ENCODE measurements around the gene AHNAK. TPM values are rescaled to one million over a fixed set of nuclear protein-coding genes. Genes with fewer than 3 reads are reported as not detected.

Gene AHNAK
- total RNA-seq, 1 experiment from 2014 or later = 73.0 TPM

GRCh38 chr11:62437616-62438015 lies 109.0 kb downstream of the AHNAK start:
- Histone ChIP-seq H3K4me3 (ENCODE audit: low read depth, low read length, poor library complexity, severe bottlenecking) (no peak overlapping the region), H3K4me1 (ENCODE audit: insufficient read depth, low read length, poor library complexity, severe bottlenecking) (peaks cover 8% of the 10 kb centered on the region), H3K36me3 (ENCODE audit: insufficient read depth, low read length, poor library complexity, severe bottlenecking) (no peaks in the 10 kb centered on the region), H3K9me3 (ENCODE audit: low read depth, low read length, poor library complexity, severe bottlenecking) (no peaks in the 10 kb centered on the region), H3K27ac (ENCODE audit: low read depth, low read length, poor library complexity, severe bottlenecking) (no peak overlapping the region), H3K27me3 (replicated peaks; ENCODE audit: insufficient read depth, low read depth, low read length, poor library complexity) (no peaks in the 10 kb centered on the region)
- ChIA-PET POLR2A (ENCODE audit: low non-redundant PET) (no interaction called here), CTCF (no interaction called here)
- no peak for TF ChIP-seq EZH2 (IDR thresholded peaks at IDR 0.05; ENCODE audit: borderline replicate concordance, low read depth, low read length, poor library complexity, severe bottlenecking)
- TF ChIP-seq, protein P1, sequence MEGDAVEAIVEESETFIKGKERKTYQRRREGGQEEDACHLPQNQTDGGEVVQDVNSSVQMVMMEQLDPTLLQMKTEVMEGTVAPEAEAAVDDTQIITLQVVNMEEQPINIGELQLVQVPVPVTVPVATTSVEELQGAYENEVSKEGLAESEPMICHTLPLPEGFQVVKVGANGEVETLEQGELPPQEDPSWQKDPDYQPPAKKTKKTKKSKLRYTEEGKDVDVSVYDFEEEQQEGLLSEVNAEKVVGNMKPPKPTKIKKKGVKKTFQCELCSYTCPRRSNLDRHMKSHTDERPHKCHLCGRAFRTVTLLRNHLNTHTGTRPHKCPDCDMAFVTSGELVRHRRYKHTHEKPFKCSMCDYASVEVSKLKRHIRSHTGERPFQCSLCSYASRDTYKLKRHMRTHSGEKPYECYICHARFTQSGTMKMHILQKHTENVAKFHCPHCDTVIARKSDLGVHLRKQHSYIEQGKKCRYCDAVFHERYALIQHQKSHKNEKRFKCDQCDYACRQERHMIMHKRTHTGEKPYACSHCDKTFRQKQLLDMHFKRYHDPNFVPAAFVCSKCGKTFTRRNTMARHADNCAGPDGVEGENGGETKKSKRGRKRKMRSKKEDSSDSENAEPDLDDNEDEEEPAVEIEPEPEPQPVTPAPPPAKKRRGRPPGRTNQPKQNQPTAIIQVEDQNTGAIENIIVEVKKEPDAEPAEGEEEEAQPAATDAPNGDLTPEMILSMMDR (conservative IDR thresholded peaks at IDR 0.05; ENCODE audit: low read depth, low read length) = no peak
- intact Hi-C loops (cut with micrococcal nuclease; ENCODE audit: unreplicated experiment) = no loop called here
- BruUV-seq (replicated peaks) = no TSS peak
- no peak for DNase-seq (ENCODE audit: low spot score)

DNA sequence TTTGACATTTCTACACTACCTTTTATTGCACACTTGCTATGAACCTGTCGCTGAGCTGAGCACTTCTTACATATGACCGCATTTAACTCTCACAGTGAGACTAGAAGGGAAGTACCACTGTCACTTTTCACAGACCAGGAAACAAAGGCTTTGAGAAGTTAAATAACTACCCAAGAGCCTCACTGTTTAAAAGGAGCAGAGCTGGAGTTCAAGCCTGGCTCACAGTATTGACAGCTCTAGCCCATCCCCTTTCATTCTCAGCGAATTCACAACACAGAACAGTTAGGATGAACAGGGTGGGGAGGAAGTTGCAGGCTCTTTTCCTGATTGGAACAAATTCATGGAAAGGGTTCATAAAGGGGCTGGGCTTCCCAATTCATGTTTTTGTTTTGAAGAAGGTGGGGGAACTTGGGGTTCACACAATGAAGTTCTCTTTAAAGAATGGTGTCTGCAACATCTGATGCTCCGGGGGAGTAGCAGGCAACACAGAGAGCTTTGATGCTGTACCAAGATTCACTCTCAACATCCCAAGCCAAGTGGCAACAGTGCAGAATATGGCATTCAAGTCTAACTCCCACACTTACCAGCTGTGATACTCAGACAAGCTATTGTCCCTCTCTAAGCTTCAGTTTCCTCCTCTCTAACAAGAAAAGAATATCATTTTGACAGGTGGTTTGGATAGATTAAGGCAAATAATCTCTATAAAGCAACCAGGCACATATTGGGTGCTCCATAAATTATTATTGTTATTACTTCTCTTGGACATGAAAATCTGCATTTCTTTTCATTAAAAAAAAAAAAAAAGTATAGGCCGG lies 110.6 kb downstream of the AHNAK start:
- no peaks in the 10 kb centered on the region for H3K9me3 ChIP-seq (ENCODE audit: low read depth, low read length, poor library complexity, severe bottlenecking)
- intact Hi-C loops (cut with micrococcal nuclease; ENCODE audit: unreplicated experiment) = no loop called here
- no peaks in the 10 kb centered on the region for H3K27me3 ChIP-seq (replicated peaks; ENCODE audit: insufficient read depth, low read depth, low read length, poor library complexity)
- no peak for DNase-seq (ENCODE audit: low spot score)
- H3K27ac ChIP-seq (ENCODE audit: low read depth, low read length, poor library complexity, severe bottlenecking) = no peak overlapping the region
- TF ChIP-seq, protein P1 (conservative IDR thresholded peaks at IDR 0.05; ENCODE audit: low read depth, low read length) = no peak
- TF ChIP-seq EZH2 (IDR thresholded peaks at IDR 0.05; ENCODE audit: borderline replicate concordance, low read depth, low read length, poor library complexity, severe bottlenecking) = no peak
- no TSS peak for BruUV-seq (replicated peaks)
- peaks cover 8% of the 10 kb centered on the region for H3K4me1 ChIP-seq (ENCODE audit: insufficient read depth, low read length, poor library complexity, severe bottlenecking)
- no peak overlapping the region for H3K4me3 ChIP-seq (ENCODE audit: low read depth, low read length, poor library complexity, severe bottlenecking)
- CTCF ChIA-PET = interaction anchor here (1.1 kb wide), 1 partner anchor 11 kb away, joined by 4 read pairs; no protein-coding TSS in a partner anchor
- H3K36me3 ChIP-seq (ENCODE audit: insufficient read depth, low read length, poor library complexity, severe bottlenecking) = no peaks in the 10 kb centered on the region
- POLR2A ChIA-PET (ENCODE audit: low non-redundant PET) = interaction anchor here (0.7 to 1.0 kb wide), 3 partner anchors 11 to 66 kb away, joined by 3 to 10 read pairs (median 4); no protein-coding TSS in a partner anchor

- H3K4me3 ChIP-seq (ENCODE audit: low read depth, low read length, poor library complexity, severe bottlenecking) = no peak overlapping the region
- CTCF ChIA-PET = interaction anchor here (0.7 kb wide), 1 partner anchor 9 kb away, joined by 5 read pairs; no protein-coding TSS in a partner anchor
- no peaks in the 10 kb centered on the region for H3K36me3 ChIP-seq (ENCODE audit: insufficient read depth, low read length, poor library complexity, severe bottlenecking)
- BruUV-seq (replicated peaks) = no TSS peak
- H3K27ac ChIP-seq (ENCODE audit: low read depth, low read length, poor library complexity, severe bottlenecking) = no peak overlapping the region
- POLR2A ChIA-PET (ENCODE audit: low non-redundant PET) = no interaction called here
- TF ChIP-seq, protein P1 (conservative IDR thresholded peaks at IDR 0.05; ENCODE audit: low read depth, low read length) = no peak
- TF ChIP-seq EZH2 (IDR thresholded peaks at IDR 0.05; ENCODE audit: borderline replicate concordance, low read depth, low read length, poor library complexity, severe bottlenecking) = no peak
- no peaks in the 10 kb centered on the region for H3K9me3 ChIP-seq (ENCODE audit: low read depth, low read length, poor library complexity, severe bottlenecking)
- no peaks in the 10 kb centered on the region for H3K4me1 ChIP-seq (ENCODE audit: insufficient read depth, low read length, poor library complexity, severe bottlenecking)
- intact Hi-C loops (cut with micrococcal nuclease; ENCODE audit: unreplicated experiment) = no loop called here
- H3K27me3 ChIP-seq (replicated peaks; ENCODE audit: insufficient read depth, low read depth, low read length, poor library complexity) = no peaks in the 10 kb centered on the region
- no peak for DNase-seq (ENCODE audit: low spot score)
Measured at GRCh38 chr11:62433904-62434276, 112.7 kb downstream of the AHNAK start.

Data from A673 (cell line).